Activated B cell treated with CpG ODN at 0.5 μM for 24 hours (primary cell): ENCODE measurements around the gene TMED6. TPM values are rescaled to one million over a fixed set of nuclear protein-coding genes. Genes with fewer than 3 reads are reported as not detected.

Experiments used
- ATAC-seq: fragments of 200-7000 bp; cut with Tn5 transposase; one replicate; pipeline ENCODE4 v1.10.0; 2021; ENCODE audit warnings: low read depth, mild to moderate bottlenecking, moderate library complexity
- CTCF ChIA-PET: fragments of 350-600 bp; sonication (Branson Sonifier 250); formaldehyde crosslinking; loops from one replicate; lab custom pipeline; 2021; ENCODE audit warnings: antibody characterized with exemption; lab: Charles Lee
- POLR2A ChIA-PET: fragments of 350-600 bp; sonication (Branson Sonifier 250); formaldehyde crosslinking; loops from one replicate; lab custom pipeline; 2021; ENCODE audit warnings: antibody characterized with exemption; lab: Charles Lee
- DNase-seq: peaks from one replicate; pipeline ENCODE4 v3.0.0; 2022
- H3K27ac Mint-ChIP-seq: one replicate; pipeline ENCODE4 v1.8.0; 2020; ENCODE audit warnings: mixed read lengths
- H3K27me3 Mint-ChIP-seq: one replicate; pipeline ENCODE4 v1.8.0; 2021; ENCODE audit warnings: mixed read lengths
- H3K36me3 Mint-ChIP-seq: one replicate; pipeline ENCODE4 v1.8.0; 2021; ENCODE audit warnings: low read depth, mixed read lengths
- H3K4me1 Mint-ChIP-seq: one replicate; pipeline ENCODE4 v1.8.0; 2021; ENCODE audit warnings: mixed read lengths
- H3K4me3 Mint-ChIP-seq: one replicate; pipeline ENCODE4 v1.8.0; 2020; ENCODE audit warnings: mild to moderate bottlenecking, mixed read lengths
- H3K9me3 Mint-ChIP-seq: one replicate; pipeline ENCODE4 v1.8.0; 2020; ENCODE audit warnings: mixed read lengths
- intact Hi-C: fragments of 100-400 bp; cut with micrococcal nuclease; formaldehyde crosslinking; loops from one replicate; pipeline ENCODE4 v1.15.1; 2024
- total RNA-seq: library from RNA; stranded (reverse); gene quantifications from 2 replicates; pipeline ENCODE4 v1.2.3, GENCODE V29; 2022
- TF ChIP-seq, protein P1 (sequence below): fragments of 200-600 bp; IDR thresholded peaks from one replicate; pipeline ENCODE4 v1.8.0; 2022; ENCODE audit warnings: antibody characterized with exemption, mild to moderate bottlenecking

TMED6 gene
- total RNA-seq, 1 donor from 2014 or later: 2.0 TPM

DNA sequence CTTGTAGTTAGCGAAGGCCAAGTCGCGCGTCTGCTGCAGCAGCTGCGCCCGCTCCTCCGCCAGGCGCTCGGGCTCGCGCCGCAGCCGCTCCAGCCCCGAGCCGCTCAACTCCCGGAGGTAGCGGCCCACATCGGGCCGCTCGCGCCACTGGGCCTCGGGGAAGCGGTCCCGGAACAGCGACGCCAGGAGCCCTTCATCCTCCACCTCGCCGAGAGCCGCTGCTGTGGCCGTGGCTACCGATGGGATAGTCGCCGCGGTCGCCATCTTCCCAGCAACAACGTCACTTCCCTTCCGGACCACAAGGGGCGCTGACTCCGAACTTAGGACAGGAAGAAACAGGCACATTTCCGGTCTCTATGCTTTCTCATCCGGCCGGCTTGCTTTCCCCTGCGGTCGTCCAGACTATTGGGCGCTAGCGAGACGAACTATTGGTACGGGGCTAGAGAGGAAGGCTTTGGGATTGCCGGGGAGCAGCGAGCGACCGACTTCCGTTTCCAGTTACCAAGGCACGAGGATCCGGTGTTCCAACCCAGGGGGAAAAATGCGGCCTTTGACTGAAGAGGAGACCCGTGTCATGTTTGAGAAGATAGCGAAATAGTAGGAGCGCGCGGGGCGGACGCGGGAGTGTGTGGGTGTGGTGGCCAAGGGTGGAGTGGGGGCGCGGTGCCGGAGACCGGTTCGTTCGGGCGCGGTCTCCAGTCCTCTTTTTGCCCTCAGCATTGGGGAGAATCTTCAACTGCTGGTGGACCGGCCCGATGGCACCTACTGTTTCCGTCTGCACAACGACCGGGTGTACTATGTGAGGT, 12.1 kb downstream of the TMED6 start, which contains the start of the genes COG8 and NIP7:
Gene COG8 (minus strand): TSS at position 276 of the 806 bp plus-strand sequence. CDS start 12 bp downstream, at position 264.
Gene NIP7 (plus strand): TSS at position 484 of the 806 bp plus-strand sequence. CDS start 58 bp downstream, at position 542.
- peaks cover 61% of the 10 kb centered on the region for H3K36me3 Mint-ChIP-seq
- ATAC-seq: peak; percentile 91
- peak within 1 kb of the TSS; percentile 99 for H3K27ac Mint-ChIP-seq
- peak within 1 kb of the TSS; percentile 100 for H3K4me3 Mint-ChIP-seq
- H3K27me3 Mint-ChIP-seq: no peaks in the 10 kb centered on the region
- ChIA-PET POLR2A (interaction anchor here (0.6 to 2.8 kb wide), 12 partner anchors 8 to 415 kb away, joined by 3 to 35 read pairs (median 4); partner anchors contain the start of genes CYB5B, NOB1, PDF and TERF2), CTCF (interaction anchor here (1.1 to 1.7 kb wide), 2 partner anchors 10 to 27 kb away, joined by 5 to 6 read pairs; partner anchors contain the start of gene PDF)
- H3K9me3 Mint-ChIP-seq: no peaks in the 10 kb centered on the region
- peak; percentile 87 for DNase-seq
- TF ChIP-seq, protein P1, sequence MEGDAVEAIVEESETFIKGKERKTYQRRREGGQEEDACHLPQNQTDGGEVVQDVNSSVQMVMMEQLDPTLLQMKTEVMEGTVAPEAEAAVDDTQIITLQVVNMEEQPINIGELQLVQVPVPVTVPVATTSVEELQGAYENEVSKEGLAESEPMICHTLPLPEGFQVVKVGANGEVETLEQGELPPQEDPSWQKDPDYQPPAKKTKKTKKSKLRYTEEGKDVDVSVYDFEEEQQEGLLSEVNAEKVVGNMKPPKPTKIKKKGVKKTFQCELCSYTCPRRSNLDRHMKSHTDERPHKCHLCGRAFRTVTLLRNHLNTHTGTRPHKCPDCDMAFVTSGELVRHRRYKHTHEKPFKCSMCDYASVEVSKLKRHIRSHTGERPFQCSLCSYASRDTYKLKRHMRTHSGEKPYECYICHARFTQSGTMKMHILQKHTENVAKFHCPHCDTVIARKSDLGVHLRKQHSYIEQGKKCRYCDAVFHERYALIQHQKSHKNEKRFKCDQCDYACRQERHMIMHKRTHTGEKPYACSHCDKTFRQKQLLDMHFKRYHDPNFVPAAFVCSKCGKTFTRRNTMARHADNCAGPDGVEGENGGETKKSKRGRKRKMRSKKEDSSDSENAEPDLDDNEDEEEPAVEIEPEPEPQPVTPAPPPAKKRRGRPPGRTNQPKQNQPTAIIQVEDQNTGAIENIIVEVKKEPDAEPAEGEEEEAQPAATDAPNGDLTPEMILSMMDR: no peak
- intact Hi-C loops: loop anchor here (1.0 to 2.0 kb wide), 7 partner anchors 9 to 416 kb away; partner anchors contain the start of genes CHTF8, CYB5B, PDF and TERF2
- H3K4me1 Mint-ChIP-seq: peaks cover 39% of the 10 kb centered on the region

DNA sequence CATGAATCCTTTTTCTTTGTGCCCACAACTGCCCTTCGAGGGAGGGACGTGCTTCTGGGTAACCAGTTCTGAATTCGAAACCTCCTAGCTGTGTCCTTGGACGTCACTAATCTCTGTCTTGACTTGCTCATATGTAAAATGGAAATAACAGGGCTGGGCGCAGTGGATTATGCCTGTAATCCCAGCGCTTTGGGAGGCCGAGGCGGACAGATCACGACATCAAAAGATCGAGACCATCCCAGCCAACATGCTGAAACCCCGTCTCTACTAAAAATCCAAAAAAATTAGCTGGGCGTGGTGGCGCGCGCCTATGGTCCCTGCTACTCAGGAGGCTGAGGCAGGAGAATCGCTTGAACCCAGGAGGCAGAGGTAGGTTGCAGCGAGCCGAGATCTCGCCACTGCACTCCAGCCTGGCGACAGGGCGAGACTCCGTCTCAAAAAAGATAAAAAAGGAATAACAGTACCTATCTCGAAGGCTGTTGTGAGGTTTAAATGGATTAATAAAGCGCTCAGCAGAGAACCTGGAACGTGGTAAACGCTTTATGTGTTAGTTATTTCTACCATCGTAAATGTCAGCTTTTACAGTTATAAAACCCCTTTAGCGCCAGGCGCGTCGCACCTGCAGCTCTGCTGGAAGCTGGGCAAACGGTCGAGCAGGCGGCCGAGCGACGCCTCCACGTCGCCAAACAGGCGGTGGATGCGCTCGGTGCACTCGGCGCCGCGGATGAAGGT, 12.9 kb downstream of the TMED6 start:
- POLR2A ChIA-PET: interaction anchor here (0.6 to 2.8 kb wide), 7 partner anchors 9 to 230 kb away, joined by 3 to 35 read pairs (median 3); partner anchors contain the start of genes CYB5B, PDF and TERF2
- Mint-ChIP-seq H3K27ac (peak overlapping the region; percentile 99), H3K4me3 (peak overlapping the region; percentile 100), H3K36me3 (peaks cover 64% of the 10 kb centered on the region), H3K9me3 (no peaks in the 10 kb centered on the region), H3K27me3 (no peaks in the 10 kb centered on the region), H3K4me1 (peaks cover 41% of the 10 kb centered on the region)
- ATAC-seq (no peak), DNase-seq (no peak)
- CTCF ChIA-PET: interaction anchor here (1.1 to 1.7 kb wide), 2 partner anchors 9 to 26 kb away, joined by 5 to 6 read pairs; partner anchors contain the start of gene PDF
- intact Hi-C loops: loop anchor here (1.0 to 2.0 kb wide), 7 partner anchors 8 to 417 kb away; partner anchors contain the start of genes CHTF8, CYB5B, PDF and TERF2
- TF ChIP-seq, protein P1: no peak

DNA sequence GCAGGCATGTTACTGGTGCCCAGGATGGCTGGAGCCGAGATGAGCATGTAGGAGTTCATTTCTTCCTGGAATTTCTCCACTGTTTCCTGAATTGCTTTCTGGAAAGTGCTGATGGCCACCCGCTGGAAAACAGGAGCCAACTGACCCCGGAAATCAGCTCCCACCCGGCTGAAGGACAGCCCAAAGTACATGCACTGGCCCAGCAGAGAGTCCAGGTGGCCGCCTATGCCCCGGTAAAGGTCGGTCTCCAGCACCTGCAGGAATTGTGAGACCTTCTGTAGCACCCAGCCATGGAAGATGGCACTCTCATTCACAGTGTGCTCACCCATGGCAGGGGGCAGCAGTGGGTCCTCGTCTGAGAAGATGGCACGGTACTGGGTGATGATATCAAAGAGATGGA, 16.9 kb downstream of the TMED6 start:
- DNase-seq (no peak), ATAC-seq (no peak)
- TF ChIP-seq, protein P1: no peak
- Mint-ChIP-seq H3K27ac (no peak overlapping the region), H3K4me3 (no peak overlapping the region), H3K36me3 (peaks cover 56% of the 10 kb centered on the region), H3K4me1 (peaks cover 25% of the 10 kb centered on the region), H3K9me3 (no peaks in the 10 kb centered on the region), H3K27me3 (no peaks in the 10 kb centered on the region)
- CTCF ChIA-PET: no interaction called here
- intact Hi-C loops: no loop called here
- POLR2A ChIA-PET: no interaction called here

DNA sequence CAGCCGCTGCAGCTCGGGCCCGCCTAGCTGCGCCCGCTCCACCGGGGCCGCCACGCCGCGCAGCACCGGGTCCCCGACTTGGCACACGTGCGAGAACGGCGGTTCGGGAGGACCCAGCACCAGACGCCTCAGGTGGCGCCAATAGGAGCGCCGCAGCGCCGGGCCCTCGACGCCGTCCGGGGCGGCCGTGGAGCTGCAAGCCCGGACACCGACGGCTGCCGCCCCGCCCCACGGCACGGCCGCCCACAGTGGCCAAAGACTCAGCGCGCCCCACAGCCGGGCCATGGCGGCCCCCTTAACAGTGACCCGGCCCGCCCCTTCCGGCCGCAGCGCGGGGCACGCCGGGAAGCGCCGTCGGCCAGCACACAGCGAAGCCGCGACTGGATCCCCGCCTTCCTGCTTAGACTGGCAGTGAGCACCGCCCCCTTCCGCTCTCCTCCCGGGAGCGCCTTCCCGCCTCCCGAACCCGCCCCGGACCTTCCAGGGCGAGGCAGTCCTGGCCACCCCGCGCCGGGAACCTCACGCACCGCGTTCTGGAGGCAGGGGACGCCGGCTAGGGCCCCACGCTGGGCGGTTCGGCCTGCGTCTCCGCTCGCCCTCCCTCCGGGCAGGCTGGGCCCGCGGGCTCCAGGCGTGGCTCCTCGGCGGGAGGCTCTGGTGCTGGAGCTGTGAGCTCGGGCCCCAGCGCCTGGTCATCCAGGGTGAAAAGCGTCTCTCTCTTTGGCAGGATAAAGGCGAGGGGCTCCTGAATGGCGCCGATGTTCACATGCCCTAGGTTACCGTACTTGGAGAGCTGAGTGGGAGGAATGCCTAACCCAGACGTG, 21.1 kb downstream of the TMED6 start, which contains the start of gene PDF:
Gene PDF (minus strand): TSS at position 303 of the 824 bp plus-strand sequence. CDS start 18 bp downstream, at position 285.
- Mint-ChIP-seq H3K27me3 (no peaks in the 10 kb centered on the region), H3K4me3 (peak within 1 kb of the TSS; percentile 84), H3K27ac (peak within 1 kb of the TSS; percentile 71), H3K4me1 (peaks cover 38% of the 10 kb centered on the region), H3K36me3 (peaks cover 64% of the 10 kb centered on the region), H3K9me3 (no peaks in the 10 kb centered on the region)
- CTCF ChIA-PET: interaction anchor here (1.1 to 1.8 kb wide), 3 partner anchors 8 to 20 kb away, joined by 3 to 6 read pairs (median 5); partner anchors contain the start of gene COG8
- ATAC-seq: peak; percentile 96
- TF ChIP-seq, protein P1: no peak
- POLR2A ChIA-PET: interaction anchor here (0.5 to 3.2 kb wide), 9 partner anchors 9 to 939 kb away, joined by 3 to 35 read pairs (median 3); partner anchors contain the start of genes COG8, NIP7, NOB1 and VPS4A
- intact Hi-C loops: loop anchor here (1.0 kb wide), 4 partner anchors 9 to 198 kb away; partner anchors contain the start of genes CHTF8, COG8, NIP7 and UTP4
- peak; percentile 85 for DNase-seq
